Prostate gland (tissue), 2 donors: ENCODE data around the gene ZPR1.

ENCODE experiments used
- CTCF ChIP-seq, 4 experiments: fragments of 200-600 bp in 2 of 4; fragments of 450-650 bp in 2 of 4; sonication (generic) in 2 of 4; IDR thresholded peaks; 1 replicate in 3 of 4; 2 replicates in 1 of 4; pipeline ENCODE4 v1.5.1; 2016 to 2019; ENCODE audit warnings: antibody characterized with exemption in 4 of 4, mild to moderate bottlenecking in 2 of 4, moderate library complexity in 2 of 4
- POLR2A ChIP-seq: fragments of 450-650 bp; IDR thresholded peaks from one replicate; pipeline ENCODE4 v1.6.1; 2016; ENCODE audit warnings: antibody characterized with exemption, mild to moderate bottlenecking
- POLR2AphosphoS5 ChIP-seq: sonication (generic); formaldehyde crosslinking; IDR thresholded peaks from one replicate; pipeline ENCODE4 v1.6.1; 2017; ENCODE audit warnings: antibody characterized with exemption

GRCh38 chr11:116821050-116821918 lies 33.5 kb upstream of the ZPR1 start:
- TF ChIP-seq CTCF (IDR thresholded peaks at IDR 0.05) (no peak), POLR2AphosphoS5 (no peak), POLR2A (no peak)
